Measurements from ENCODE around the gene MMP2. TPM values are rescaled to one million over a fixed set of nuclear protein-coding genes. Genes with fewer than 3 reads are reported as not detected.

MMP2 gene
- total RNA-seq, 6 experiments from 2014 or later, result 4.8 to 13.2 (median 6.7) TPM

GRCh38 chr16:55481023-55481422 is 2.0 kb downstream of the MMP2 start:
- no peaks in the 10 kb centered on the region for H3K36me3 ChIP-seq
- no peak for DNase-seq
- peaks cover 0 to 6% (median 0%) of the 10 kb centered on the region in 4 donors for H3K4me1 ChIP-seq
- H3K27ac ChIP-seq, result no peak overlapping the region
- no peaks in the 10 kb centered on the region for H3K9me3 ChIP-seq
- WGBS (ENCODE audit: insufficient coverage, low coverage, low lambda C conversion rate, missing lambda C conversion rate), result 43% methylated on average over 4 of the region's 4 CpGs
- H3K4me3 ChIP-seq, result no peak overlapping the region
- intact Hi-C loops (cut with DNase I), result no loop called here
- ATAC-seq, result no peak
- no peaks in the 10 kb centered on the region for H3K27me3 ChIP-seq
- no peak for TF ChIP-seq CTCF (IDR thresholded peaks at IDR 0.05)
- no peak for TF ChIP-seq POLR2A (IDR thresholded peaks at IDR 0.05)

GRCh38 chr16:55482056-55482455 is 3.1 kb downstream of the MMP2 start:
- Histone ChIP-seq H3K27me3 (no peaks in the 10 kb centered on the region), H3K9me3 (no peaks in the 10 kb centered on the region), H3K36me3 (no peaks in the 10 kb centered on the region), H3K27ac (no peak overlapping the region), H3K4me1 (peaks cover 0 to 6% (median 0%) of the 10 kb centered on the region in 4 donors), H3K4me3 (no peak overlapping the region)
- ATAC-seq (peak in 1 of 4 donors; percentile 38), DNase-seq (no peak)
- 57% methylated on average over 2 of the region's 2 CpGs for WGBS (ENCODE audit: insufficient coverage, low coverage, low lambda C conversion rate, missing lambda C conversion rate)
- no peak for TF ChIP-seq POLR2A (IDR thresholded peaks at IDR 0.05)
- no peak for TF ChIP-seq CTCF (IDR thresholded peaks at IDR 0.05)
- intact Hi-C loops (cut with DNase I), result no loop called here

GRCh38 chr16:55487048-55487803 is 8.2 kb downstream of the MMP2 start:
- intact Hi-C loops (cut with DNase I), result no loop called here
- ATAC-seq, result no peak
- WGBS (ENCODE audit: insufficient coverage, low coverage, low lambda C conversion rate, missing lambda C conversion rate), result 72% methylated on average over 11 of the region's 13 CpGs
- Histone ChIP-seq H3K4me3 (no peak overlapping the region), H3K4me1 (no peaks in the 10 kb centered on the region), H3K27me3 (no peaks in the 10 kb centered on the region), H3K9me3 (no peaks in the 10 kb centered on the region), H3K27ac (no peak overlapping the region), H3K36me3 (no peaks in the 10 kb centered on the region)
- no peak for DNase-seq
- no peak for TF ChIP-seq CTCF (IDR thresholded peaks at IDR 0.05)
- no peak for TF ChIP-seq POLR2A (IDR thresholded peaks at IDR 0.05)

GRCh38 chr16:55488306-55488705 is 9.3 kb downstream of the MMP2 start:
- Histone ChIP-seq H3K27me3 (no peaks in the 10 kb centered on the region), H3K27ac (no peak overlapping the region), H3K4me1 (no peaks in the 10 kb centered on the region), H3K9me3 (no peaks in the 10 kb centered on the region), H3K36me3 (no peaks in the 10 kb centered on the region), H3K4me3 (no peak overlapping the region)
- intact Hi-C loops (cut with DNase I), result no loop called here
- ATAC-seq, result no peak
- DNase-seq, result peak in 1 of 3 donors; percentile 19
- WGBS (ENCODE audit: insufficient coverage, low coverage, low lambda C conversion rate, missing lambda C conversion rate), result 79% methylated on average over 2 of the region's 12 CpGs
- TF ChIP-seq CTCF (IDR thresholded peaks at IDR 0.05), result no peak
- TF ChIP-seq POLR2A (IDR thresholded peaks at IDR 0.05), result no peak

All from right lobe of liver (tissue), 6 donors.